GM23248 (cell line): Measurements from ENCODE around the gene CAPN9.

Experiments
- EZH2 ChIP-seq: fragments of 200-600 bp; sonication (generic); IDR thresholded peaks from 2 replicates; pipeline ENCODE4 v1.6.1; 2018; ENCODE audit warnings: antibody characterized with exemption, mild to moderate bottlenecking; ENCODE audit not compliant: insufficient read depth, poor library complexity, severe bottlenecking
- EZH2phosphoT487 ChIP-seq: fragments of 200-600 bp; sonication (generic); IDR thresholded peaks from 2 replicates; pipeline ENCODE4 v1.6.1; 2018; ENCODE audit warnings: antibody characterized with exemption, moderate library complexity, mild to moderate bottlenecking, low read depth; ENCODE audit not compliant: insufficient read depth

DNA sequence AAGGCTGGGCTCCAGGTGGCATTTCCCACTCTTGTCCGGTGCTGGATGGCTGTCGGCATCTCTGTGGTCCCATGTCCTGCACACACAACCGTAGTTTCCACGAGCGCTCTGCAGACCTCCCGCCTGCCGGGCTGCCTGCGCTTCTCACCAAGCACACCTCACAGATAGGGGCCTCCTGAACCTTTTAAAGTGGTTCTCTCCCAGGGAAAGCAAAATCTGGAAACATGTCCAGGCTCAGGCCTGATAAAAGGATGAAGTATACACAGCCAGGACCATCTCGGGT lies 46.2 kb downstream of the CAPN9 start:
- TF ChIP-seq EZH2phosphoT487, result no peak
- TF ChIP-seq EZH2, result no peak
